Neural cell (in vitro differentiated cells): ENCODE measurements around the gene ENOSF1. TPM values are rescaled to one million over a fixed set of nuclear protein-coding genes. Genes with fewer than 3 reads are reported as not detected.

ENCODE experiments used
- H2AFZ ChIP-seq: fragments of 200-600, 300-800 bp; sonication (generic), shearing (Covaris generic); 2 replicates; pipeline ENCODE4 v1.6.0; 2014; ENCODE audit warnings: low read depth, mild to moderate bottlenecking, antibody characterized with exemption, low read length, moderate library complexity
- H3F3A ChIP-seq: fragments of 200-600 bp; shearing (Covaris generic); 2 replicates; pipeline ENCODE4 v1.6.1; 2016; ENCODE audit warnings: mild to moderate bottlenecking, moderate library complexity, mixed read lengths, antibody characterized with exemption, low read length; ENCODE audit not compliant: insufficient read depth, poor library complexity, severe bottlenecking
- H3K27ac ChIP-seq: fragments of 200-600, 300-800 bp; sonication (generic), shearing (Covaris generic); 2 replicates; pipeline ENCODE4 v1.5.1; 2014; ENCODE audit warnings: mild to moderate bottlenecking, low read length, moderate library complexity
- H3K27me3 ChIP-seq: fragments of 300-800, 200-600 bp; sonication (generic), shearing (Covaris generic); 2 replicates; pipeline ENCODE4 v1.6.0; 2014; ENCODE audit warnings: mild to moderate bottlenecking, low read depth, low read length, moderate library complexity; ENCODE audit not compliant: insufficient read depth
- H3K36me3 ChIP-seq: fragments of 300-800, 200-600 bp; sonication (generic), shearing (Covaris generic); 2 replicates; pipeline ENCODE4 v1.5.1; 2014; ENCODE audit warnings: mild to moderate bottlenecking, antibody characterized with exemption, low read length, moderate library complexity; ENCODE audit not compliant: insufficient read depth
- H3K4me2 ChIP-seq: fragments of 300-800, 200-600 bp; sonication (generic), shearing (Covaris generic); 2 replicates; pipeline ENCODE4 v1.6.0; 2014; ENCODE audit warnings: mild to moderate bottlenecking, low read length
- H3K4me3 ChIP-seq: fragments of 300-800, 200-600 bp; sonication (generic), shearing (Covaris generic); 2 replicates; pipeline ENCODE4 v1.5.1; 2014; ENCODE audit warnings: mild to moderate bottlenecking, low read length, moderate library complexity
- H3K79me2 ChIP-seq: fragments of 200-600 bp; shearing (Covaris generic); replicated peaks from 2 replicates; pipeline ENCODE4 v1.6.0; 2014; ENCODE audit warnings: mild to moderate bottlenecking, low read length, moderate library complexity; ENCODE audit not compliant: insufficient read depth
- H3K9ac ChIP-seq: fragments of 300-800, 200-600 bp; sonication (generic), shearing (Covaris generic); 2 replicates; pipeline ENCODE4 v1.6.1; 2016; ENCODE audit warnings: mild to moderate bottlenecking, low read length, mixed read lengths
- H3K9me2 ChIP-seq: fragments of 200-600 bp; shearing (Covaris generic); 2 replicates; pipeline ENCODE4 v1.6.1; 2016; ENCODE audit warnings: mild to moderate bottlenecking, low read length, mixed read lengths; ENCODE audit not compliant: insufficient read depth
- H3K9me3 ChIP-seq: fragments of 200-600, 300-800 bp; sonication (generic), shearing (Covaris generic); 2 replicates; pipeline ENCODE4 v1.6.1; 2016; ENCODE audit warnings: mild to moderate bottlenecking, mixed run types, low read length, moderate library complexity, mixed read lengths
- H4K20me1 ChIP-seq: fragments of 200-600 bp; shearing (Covaris generic); 2 replicates; pipeline ENCODE4 v1.6.1; 2016; ENCODE audit warnings: mild to moderate bottlenecking, mixed run types; ENCODE audit not compliant: insufficient read depth
- CTCF ChIP-seq: fragments of 450-650 bp; IDR thresholded peaks from 2 replicates; pipeline ENCODE4 v1.5.1; 2014; ENCODE audit warnings: antibody characterized with exemption, mild to moderate bottlenecking, moderate library complexity; ENCODE audit not compliant: poor library complexity, severe bottlenecking
- EP300 ChIP-seq: fragments of 450-650 bp; conservative IDR thresholded peaks from 2 replicates; pipeline ENCODE4 v1.6.1; 2014; ENCODE audit warnings: antibody characterized with exemption, mild to moderate bottlenecking, moderate library complexity; ENCODE audit not compliant: poor library complexity, severe bottlenecking
- EZH2 ChIP-seq: fragments of 200-600, 300-800 bp; shearing (Covaris generic), sonication (generic); IDR thresholded peaks from 2 replicates; pipeline ENCODE4 v1.6.1; 2014; ENCODE audit warnings: antibody characterized with exemption, low read length, borderline replicate concordance, mild to moderate bottlenecking; ENCODE audit not compliant: insufficient read depth, poor library complexity, severe bottlenecking
- MXI1 ChIP-seq: fragments of 450-650 bp; conservative IDR thresholded peaks from 2 replicates; pipeline ENCODE4 v1.6.1; 2014; ENCODE audit warnings: antibody characterized with exemption, mild to moderate bottlenecking; ENCODE audit not compliant: poor library complexity, severe bottlenecking
- POLR2AphosphoS5 ChIP-seq: IDR thresholded peaks from 2 replicates; pipeline ENCODE4 v1.6.1; 2012
- RAD21 ChIP-seq: fragments of 450-650 bp; conservative IDR thresholded peaks from 2 replicates; pipeline ENCODE4 v1.6.1; 2014; ENCODE audit warnings: antibody characterized with exemption, mild to moderate bottlenecking, moderate library complexity
- REST ChIP-seq: IDR thresholded peaks from 2 replicates; pipeline ENCODE4 v1.6.1; 2012; ENCODE audit warnings: borderline replicate concordance
- SMC3 ChIP-seq: fragments of 450-650 bp; conservative IDR thresholded peaks from 2 replicates; pipeline ENCODE4 v1.6.1; 2014; ENCODE audit warnings: antibody characterized with exemption, mild to moderate bottlenecking, moderate library complexity; ENCODE audit not compliant: poor library complexity
- TAF1 ChIP-seq: IDR thresholded peaks from 2 replicates; pipeline ENCODE4 v1.6.1; 2012; ENCODE audit warnings: low read depth
- polyA plus RNA-seq: library from polyadenylated mRNA; depleted of rRNA; stranded (reverse); fragments of >200 nt; gene quantifications from 2 replicates; pipeline ENCODE4 v1.2.3, GENCODE V29; 2014

ENOSF1 gene
- polyA plus RNA-seq, 1 donor from 2014 or later: 9.0 TPM

DNA sequence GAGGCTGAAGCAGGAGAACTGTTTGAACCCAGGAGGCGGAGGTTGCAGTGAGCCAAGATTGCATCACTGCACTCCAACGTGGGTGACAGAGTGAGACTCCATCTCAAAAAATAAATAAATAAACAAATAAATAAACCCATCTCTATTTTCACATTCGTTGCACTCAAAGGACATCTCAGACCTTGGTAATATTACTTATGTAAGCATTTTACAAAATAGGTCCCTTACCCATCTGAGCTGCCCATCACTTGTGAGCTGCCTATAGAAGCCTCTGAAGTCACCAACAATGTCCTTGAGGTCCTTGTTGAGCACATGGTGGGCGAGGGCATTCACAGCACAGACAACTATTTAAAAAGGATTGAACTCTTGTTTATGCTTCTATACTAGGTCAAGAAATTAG lies 15.4 kb downstream of the ENOSF1 start:
- Histone ChIP-seq H3K9me2 (no peaks in the 10 kb centered on the region), H3K36me3 (no peaks in the 10 kb centered on the region), H4K20me1 (no peaks in the 10 kb centered on the region), H3K4me2 (no peak overlapping the region), H3K9me3 (no peaks in the 10 kb centered on the region), H3K27ac (no peak overlapping the region), H3K79me2 (no peaks in the 10 kb centered on the region), H3K9ac (no peak overlapping the region), H3K27me3 (no peaks in the 10 kb centered on the region), H2AFZ (no peak overlapping the region), H3F3A (no peaks in the 10 kb centered on the region), H3K4me3 (no peak overlapping the region)
- TF ChIP-seq POLR2AphosphoS5 (no peak), TAF1 (no peak), EP300 (no peak), MXI1 (no peak), EZH2 (no peak), CTCF (no peak), REST (no peak), RAD21 (no peak), SMC3 (no peak)

DNA sequence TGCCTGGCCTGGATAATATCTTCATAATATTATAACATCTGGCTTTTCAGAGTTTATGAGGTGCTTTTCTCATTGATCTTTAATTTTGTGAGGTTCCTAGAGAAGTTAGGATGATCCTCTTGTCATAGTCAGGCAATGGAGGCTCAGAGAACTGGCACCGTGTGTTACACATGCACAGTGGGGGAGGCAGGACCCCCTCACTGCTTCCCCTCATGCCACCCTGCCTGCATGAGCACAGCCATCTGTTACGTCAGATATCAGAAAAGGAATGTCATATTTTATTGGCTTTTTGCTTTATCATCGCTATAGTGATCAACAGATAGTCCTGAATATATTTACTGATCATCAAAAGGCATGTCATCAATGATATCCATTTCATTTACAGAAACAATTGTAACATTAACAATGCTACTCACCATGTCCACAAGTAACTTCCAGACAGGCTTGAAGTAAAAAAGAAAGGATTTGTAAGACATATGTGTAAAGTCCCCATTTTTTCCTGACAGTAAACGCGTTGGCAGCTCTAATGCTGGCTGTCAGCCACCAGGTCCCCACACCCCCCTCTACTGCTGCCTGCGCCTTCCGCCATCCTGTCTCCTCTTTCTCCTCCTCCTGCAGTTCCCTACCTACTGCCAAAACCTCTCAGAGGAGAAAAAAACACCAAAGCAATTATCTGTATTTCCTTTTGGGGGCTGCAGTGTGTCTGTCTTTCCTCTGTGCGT lies 18.8 kb downstream of the ENOSF1 start:
- H3K9ac ChIP-seq: no peak overlapping the region
- H3K9me3 ChIP-seq: no peaks in the 10 kb centered on the region
- H3K4me2 ChIP-seq: no peak overlapping the region
- H3K9me2 ChIP-seq: no peaks in the 10 kb centered on the region
- no peaks in the 10 kb centered on the region for H3K27me3 ChIP-seq
- no peak overlapping the region for H2AFZ ChIP-seq
- no peaks in the 10 kb centered on the region for H3F3A ChIP-seq
- H4K20me1 ChIP-seq: no peaks in the 10 kb centered on the region
- H3K4me3 ChIP-seq: no peak overlapping the region
- H3K79me2 ChIP-seq: no peaks in the 10 kb centered on the region
- TF ChIP-seq REST: no peak
- TF ChIP-seq POLR2AphosphoS5: no peak
- TF ChIP-seq SMC3: no peak
- H3K36me3 ChIP-seq: no peaks in the 10 kb centered on the region
- no peak overlapping the region for H3K27ac ChIP-seq
